ENCODE results near the gene ATP11A. TPM values are rescaled to one million over a fixed set of nuclear protein-coding genes. Genes with fewer than 3 reads are reported as not detected.

Gene ATP11A
- total RNA-seq, 1 experiment from 2014 or later, result 80.4 TPM

GRCh38 chr13:112902669-112903068 is 212.8 kb downstream of the ATP11A start:
- DNase-seq (ENCODE audit: low read depth, low spot score) (no peak), ATAC-seq (no peak)
- Histone ChIP-seq H3K79me2 (ENCODE audit: insufficient read depth, low read length) (no peaks in the 10 kb centered on the region), H3K27me3 (ENCODE audit: insufficient read depth, low read length) (no peaks in the 10 kb centered on the region), H3K9me2 (ENCODE audit: insufficient read depth) (no peaks in the 10 kb centered on the region), H3K9me3 (ENCODE audit: control insufficient read depth in 1 of 2, insufficient read depth in 1 of 2, low read depth in 1 of 2, low read length in 2 of 2) (no peaks in the 10 kb centered on the region), H4K20me1 (ENCODE audit: insufficient read depth) (no peaks in the 10 kb centered on the region), H2AFZ (ENCODE audit: low read depth, low read length, poor library complexity, severe bottlenecking) (no peak overlapping the region), H3K4me2 (ENCODE audit: low read length) (no peak overlapping the region), H3K36me3 (ENCODE audit: control insufficient read depth in 1 of 2, insufficient read depth in 2 of 2, low read length in 2 of 2) (no peaks in the 10 kb centered on the region), H3K4me3 (replicated peaks in 1 of 2; ENCODE audit: low read depth in 1 of 2, low read length in 2 of 2) (no peak overlapping the region), H3K9ac (ENCODE audit: low read length) (no peak overlapping the region), H3K4me1 (ENCODE audit: control insufficient read depth in 1 of 2, insufficient read depth in 2 of 2, low read length in 2 of 2) (peaks cover 5 to 13% of the 10 kb centered on the region in 2 experiments), H3K27ac (ENCODE audit: low read depth, low read length) (no peak overlapping the region)
- no peak for TF ChIP-seq REST (IDR thresholded peaks at IDR 0.05; ENCODE audit: low read depth)
- TF ChIP-seq JUND (IDR thresholded peaks at IDR 0.05), result no peak
- TF ChIP-seq CBX3 (IDR thresholded peaks at IDR 0.05; ENCODE audit: low read depth), result no peak
- TF ChIP-seq POLR2AphosphoS5 (IDR thresholded peaks at IDR 0.05; ENCODE audit: low read depth, low read length), result no peak
- TF ChIP-seq CEBPB (IDR thresholded peaks at IDR 0.05; ENCODE audit: low read depth), result no peak
- no peak for TF ChIP-seq SIN3A (IDR thresholded peaks at IDR 0.05; ENCODE audit: low read depth)
- no peak for TF ChIP-seq CTCF (IDR thresholded peaks at IDR 0.05 in 2 of 3, conservative IDR thresholded peaks at IDR 0.05 in 1 of 3; ENCODE audit: borderline replicate concordance in 1 of 3, insufficient read depth in 1 of 3, low read depth in 2 of 3, low read length in 2 of 3)
- TF ChIP-seq ELF1 (IDR thresholded peaks at IDR 0.05; ENCODE audit: borderline replicate concordance, low read depth), result no peak
- TF ChIP-seq EGR1 (IDR thresholded peaks at IDR 0.05; ENCODE audit: low read depth), result no peak
- no peak for TF ChIP-seq ZNF274 (IDR thresholded peaks at IDR 0.05; ENCODE audit: low read depth, low read length)
- TF ChIP-seq TCF7L2 (IDR thresholded peaks at IDR 0.05; ENCODE audit: borderline replicate concordance, extremely low read depth, insufficient read depth, insufficient read length), result no peak
- no peak for TF ChIP-seq EZH2phosphoT487 (IDR thresholded peaks at IDR 0.05; ENCODE audit: borderline replicate concordance)
- POLR2A ChIA-PET, result no interaction called here
- no TSS peak for BruUV-seq (replicated peaks)
- CTCF ChIA-PET, result no interaction called here
- RAD21 ChIA-PET (ENCODE audit: low non-redundant PET in 1 of 2, low total read pairs in 2 of 2, uncharacterized antibody in 2 of 2, unreplicated experiment in 2 of 2), result no interaction called here
- intact Hi-C loops (cut with micrococcal nuclease), result no loop called here

Data from HCT116 (cell line).